ENCODE data around the gene PEAK1. TPM values are rescaled to one million over a fixed set of nuclear protein-coding genes. Genes with fewer than 3 reads are reported as not detected.
A peak's percentile ranks its signal among the peaks of the same experiment; 100 is the strongest.
"Not testable (repeated sequence)": the region's sequence is repeated elsewhere in the genome, so short reads cannot be mapped to it uniquely, and the experiment has no call there.

Gene PEAK1
- total RNA-seq, 1 donor from 2014 or later, result 32.3 TPM

DNA sequence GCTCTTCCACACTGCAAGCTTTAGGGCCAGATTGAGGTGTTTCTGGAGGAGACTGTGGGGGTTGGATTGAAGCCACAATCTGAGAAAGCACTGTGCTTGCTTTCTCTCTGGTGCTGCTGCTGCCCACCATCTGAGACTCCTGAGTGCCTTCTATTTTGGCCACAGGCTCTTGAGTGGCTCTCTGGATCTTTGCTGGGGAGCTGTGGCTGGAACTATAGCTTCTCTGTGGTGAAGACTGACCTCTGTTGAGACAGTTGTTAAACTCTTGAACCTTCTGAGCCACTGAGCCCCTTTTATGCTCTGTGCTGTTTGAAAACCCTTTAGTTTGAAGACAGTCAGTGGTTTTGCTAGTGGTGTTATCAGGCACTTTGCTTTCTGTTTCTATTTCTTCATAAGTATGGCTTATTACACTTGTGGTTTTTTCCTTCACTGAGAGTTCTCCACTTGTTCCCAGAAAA lies 240.3 kb downstream of the PEAK1 start:
- DNase-seq (ENCODE audit: low spot score, unreplicated experiment), result no peak
- no peaks in the 10 kb centered on the region for H3K9me3 Mint-ChIP-seq (ENCODE audit: low read depth)
- no peak for TF ChIP-seq CTCF (IDR thresholded peaks at IDR 0.05; ENCODE audit: unreplicated experiment)
- no peak overlapping the region for H3K27ac Mint-ChIP-seq
- H3K4me3 Mint-ChIP-seq (ENCODE audit: low read depth), result no peak overlapping the region
- H3K4me1 Mint-ChIP-seq (ENCODE audit: low read depth), result peaks cover 6% of the 10 kb centered on the region
- H3K27me3 Mint-ChIP-seq, result no peaks in the 10 kb centered on the region
- peaks cover 7% of the 10 kb centered on the region for H3K36me3 Mint-ChIP-seq (ENCODE audit: insufficient read depth)

- Mint-ChIP-seq H3K9me3 (ENCODE audit: low read depth) (no peaks in the 10 kb centered on the region), H3K4me3 (ENCODE audit: low read depth) (no peak overlapping the region), H3K27me3 (no peaks in the 10 kb centered on the region), H3K36me3 (ENCODE audit: insufficient read depth) (peaks cover 7% of the 10 kb centered on the region), H3K4me1 (ENCODE audit: low read depth) (peaks cover 9% of the 10 kb centered on the region), H3K27ac (no peak overlapping the region)
- TF ChIP-seq CTCF (IDR thresholded peaks at IDR 0.05; ENCODE audit: unreplicated experiment), result no peak
- no peak for DNase-seq (ENCODE audit: low spot score, unreplicated experiment)
Observed at GRCh38 chr15:77178411-77178810, 241.5 kb downstream of the PEAK1 start.

DNA sequence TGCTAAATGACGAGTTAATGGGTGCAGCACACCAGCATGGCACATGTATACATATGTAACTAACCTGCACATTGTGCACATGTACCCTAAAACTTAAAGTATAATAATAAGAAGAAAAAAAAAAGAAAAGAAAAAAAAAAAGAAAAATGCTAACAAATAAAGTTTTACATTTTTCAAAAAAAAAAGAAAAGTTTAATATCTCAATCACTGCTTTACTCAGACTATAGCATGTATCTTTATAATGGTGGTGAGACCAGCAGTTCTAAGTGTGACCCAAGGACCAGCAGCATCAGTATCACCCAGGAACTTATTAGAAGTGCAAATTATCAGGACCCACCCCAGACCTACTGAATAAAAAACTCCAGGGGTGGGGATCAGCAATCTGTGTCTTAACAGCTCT lies 243.8 kb downstream of the PEAK1 start:
- not testable (repeated sequence) for H3K4me3 Mint-ChIP-seq (ENCODE audit: low read depth); DNase-seq (ENCODE audit: low spot score, unreplicated experiment); H3K36me3 Mint-ChIP-seq (ENCODE audit: insufficient read depth); H3K27me3 Mint-ChIP-seq; H3K4me1 Mint-ChIP-seq (ENCODE audit: low read depth); H3K9me3 Mint-ChIP-seq (ENCODE audit: low read depth); H3K27ac Mint-ChIP-seq

- peaks cover 3% of the 10 kb centered on the region for H3K9me3 Mint-ChIP-seq (ENCODE audit: low read depth)
- H3K4me1 Mint-ChIP-seq (ENCODE audit: low read depth), result peaks cover 8% of the 10 kb centered on the region
- H3K4me3 Mint-ChIP-seq (ENCODE audit: low read depth), result no peak overlapping the region
- peak overlapping the region; percentile 33 for H3K27ac Mint-ChIP-seq
- H3K27me3 Mint-ChIP-seq, result no peaks in the 10 kb centered on the region
- TF ChIP-seq CTCF (IDR thresholded peaks at IDR 0.05; ENCODE audit: unreplicated experiment), result no peak
- H3K36me3 Mint-ChIP-seq (ENCODE audit: insufficient read depth), result peaks cover under 1% of the 10 kb centered on the region
- DNase-seq (ENCODE audit: low spot score, unreplicated experiment), result no peak
Observed at GRCh38 chr15:77173487-77173886, 246.4 kb downstream of the PEAK1 start.

DNA sequence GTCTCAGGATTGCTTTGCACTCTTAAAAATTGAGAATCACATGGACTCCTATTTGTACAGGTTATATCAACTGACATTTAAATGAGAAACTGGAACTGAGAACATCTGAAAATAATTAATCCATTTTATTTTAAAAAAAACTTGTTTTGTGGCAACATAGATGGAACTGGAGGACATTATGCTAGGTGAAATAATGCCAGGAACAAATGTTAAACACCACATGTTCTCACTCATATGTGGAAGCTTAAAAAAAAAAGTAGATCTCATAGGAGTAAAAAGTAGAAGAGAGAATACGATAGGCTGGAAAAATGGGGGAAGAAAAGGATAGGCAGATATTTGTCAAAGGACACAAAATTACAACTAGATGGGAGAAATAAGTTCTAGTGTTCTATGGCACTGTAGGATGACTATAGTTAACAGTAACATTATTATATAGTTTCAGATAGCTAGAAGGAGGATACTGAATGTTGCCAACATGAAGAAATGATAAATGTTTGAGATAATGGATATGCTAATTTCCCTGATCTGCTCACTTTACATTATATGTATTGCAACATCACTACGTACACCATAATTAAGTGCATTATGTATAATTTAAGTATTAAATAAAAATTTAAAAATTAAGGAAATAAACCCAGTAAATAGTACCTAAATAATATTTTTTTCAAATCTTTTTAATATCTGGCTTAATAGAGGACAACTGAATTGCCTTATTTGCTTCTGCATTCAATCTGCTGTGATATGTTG lies 248.5 kb downstream of the PEAK1 start:
- H3K27ac Mint-ChIP-seq, result no peak overlapping the region
- TF ChIP-seq CTCF (IDR thresholded peaks at IDR 0.05; ENCODE audit: unreplicated experiment), result no peak
- peaks cover 1% of the 10 kb centered on the region for H3K36me3 Mint-ChIP-seq (ENCODE audit: insufficient read depth)
- H3K4me3 Mint-ChIP-seq (ENCODE audit: low read depth), result no peak overlapping the region
- DNase-seq (ENCODE audit: low spot score, unreplicated experiment), result no peak
- H3K4me1 Mint-ChIP-seq (ENCODE audit: low read depth), result peaks cover 8% of the 10 kb centered on the region
- H3K9me3 Mint-ChIP-seq (ENCODE audit: low read depth), result peaks cover 3% of the 10 kb centered on the region
- no peaks in the 10 kb centered on the region for H3K27me3 Mint-ChIP-seq

GRCh38 chr15:77168616-77169015 lies 251.3 kb downstream of the PEAK1 start:
- Mint-ChIP-seq H3K4me3 (ENCODE audit: low read depth) (no peak overlapping the region), H3K36me3 (ENCODE audit: insufficient read depth) (peaks cover 1% of the 10 kb centered on the region), H3K4me1 (ENCODE audit: low read depth) (peaks cover 17% of the 10 kb centered on the region), H3K9me3 (ENCODE audit: low read depth) (peaks cover 3% of the 10 kb centered on the region), H3K27me3 (no peaks in the 10 kb centered on the region), H3K27ac (no peak overlapping the region)
- no peak for TF ChIP-seq CTCF (IDR thresholded peaks at IDR 0.05; ENCODE audit: unreplicated experiment)
- DNase-seq (ENCODE audit: low spot score, unreplicated experiment), result no peak

Measured in progenitor cell of endocrine pancreas (in vitro differentiated cells).